OCI-LY7 (cell line): ENCODE measurements around the gene PRR5L. TPM values are rescaled to one million over a fixed set of nuclear protein-coding genes. Genes with fewer than 3 reads are reported as not detected.
"Not testable (repeated sequence)": the region's sequence is repeated elsewhere in the genome, so short reads cannot be mapped to it uniquely, and the experiment has no call there.

ENCODE experiments used
- BruUV-seq: library from RNA; stranded (reverse); fragments of 400-500 nt; replicated peaks from 2 replicates; lab custom pipeline; 2021; lab: Mats Ljungman, UMichigan
- CTCF ChIA-PET: fragments of 300-600 bp; sonication (Branson Sonifier 250); formaldehyde crosslinking; loops from one replicate; lab custom pipeline; 2022; ENCODE audit warnings: antibody characterized with exemption; ENCODE audit not compliant: unreplicated experiment; lab: Charles Lee
- POLR2A ChIA-PET: fragments of 300-600 bp; sonication (Branson Sonifier 250); formaldehyde crosslinking; loops from one replicate; lab custom pipeline; 2022; ENCODE audit warnings: antibody characterized with exemption; lab: Charles Lee
- DNase-seq: peaks from one replicate; pipeline ENCODE4 v3.0.0-alpha.2; 2015; ENCODE audit warnings: low spot score
- H2AFZ ChIP-seq: fragments of 200-600 bp; sonication (generic), shearing (Covaris generic); 2 replicates; pipeline ENCODE4 v1.6.1; 2014; ENCODE audit warnings: mild to moderate bottlenecking, antibody characterized with exemption, low read length, moderate library complexity
- H3K27ac ChIP-seq: fragments of 200-600 bp; sonication (generic); 2 replicates; pipeline ENCODE4 v1.5.1; 2014; ENCODE audit warnings: mixed run types, low read depth, mild to moderate bottlenecking, moderate library complexity, low read length, inconsistent platforms; ENCODE audit not compliant: poor library complexity, severe bottlenecking
- H3K36me3 ChIP-seq: fragments of 200-600 bp; sonication (generic); 2 replicates; pipeline ENCODE4 v1.6.1; 2014; ENCODE audit warnings: mild to moderate bottlenecking, antibody characterized with exemption, low read length, moderate library complexity, mixed read lengths; ENCODE audit not compliant: insufficient read depth
- H3K4me1 ChIP-seq: fragments of 200-600 bp; sonication (generic); 2 replicates; pipeline ENCODE4 v1.5.1; 2014; ENCODE audit warnings: mild to moderate bottlenecking, low read length; ENCODE audit not compliant: insufficient read depth, poor library complexity, severe bottlenecking
- H3K4me2 ChIP-seq: fragments of 200-600 bp; sonication (generic); 2 replicates; pipeline ENCODE4 v1.6.1; 2014; ENCODE audit warnings: mild to moderate bottlenecking, low read length
- H3K4me3 ChIP-seq: fragments of 200-600 bp; sonication (generic); 2 replicates; pipeline ENCODE4 v1.5.1; 2014; ENCODE audit warnings: mild to moderate bottlenecking, low read depth, low read length; ENCODE audit not compliant: poor library complexity, severe bottlenecking
- H3K79me2 ChIP-seq: fragments of 200-600 bp; sonication (generic); 2 replicates; pipeline ENCODE4 v1.6.1; 2016; ENCODE audit warnings: low read depth, mild to moderate bottlenecking, low read length, moderate library complexity, mixed read lengths; ENCODE audit not compliant: insufficient read depth
- H3K9me2 ChIP-seq: fragments of 200-600 bp; sonication (generic); 2 replicates; pipeline ENCODE4 v1.6.1; 2016; ENCODE audit warnings: mild to moderate bottlenecking, low read length, mixed read lengths; ENCODE audit not compliant: insufficient read depth
- H3K9me3 ChIP-seq: fragments of 200-600 bp; sonication (generic); 2 replicates; pipeline ENCODE4 v1.6.1; 2014; ENCODE audit warnings: mild to moderate bottlenecking, mixed run types, low read length, mixed read lengths
- H4K20me1 ChIP-seq: fragments of 200-600 bp; sonication (generic); 2 replicates; pipeline ENCODE4 v1.6.1; 2014; ENCODE audit warnings: mild to moderate bottlenecking, antibody characterized with exemption, low read length, moderate library complexity, mixed read lengths; ENCODE audit not compliant: insufficient read depth
- EZH2phosphoT487 ChIP-seq: fragments of 200-600 bp; sonication (generic); IDR thresholded peaks from 2 replicates; pipeline ENCODE4 v1.6.1; 2018; ENCODE audit warnings: low read depth, borderline replicate concordance, mild to moderate bottlenecking, mixed run types, antibody characterized with exemption, low read length, moderate library complexity, mixed read lengths
- intact Hi-C: fragments of 100-400 bp; cut with micrococcal nuclease; formaldehyde crosslinking; loops from one replicate; pipeline ENCODE4 v1.10.0; 2022; ENCODE audit not compliant: unreplicated experiment
- total RNA-seq, 2 experiments: library from RNA; depleted of rRNA in 1 of 2; stranded (reverse); fragments of >200 nt in 1 of 2; shearing (Covaris generic) in 1 of 2; gene quantifications; 2 replicates each; pipeline ENCODE4 v1.2.3, GENCODE V29; 2014 to 2022
- TF ChIP-seq, protein P1 (sequence below): fragments of 200-600 bp; sonication (generic); conservative IDR thresholded peaks from 2 replicates; pipeline ENCODE4 v1.5.1; 2014; ENCODE audit warnings: mild to moderate bottlenecking, antibody characterized with exemption, low read length, moderate library complexity, mixed read lengths

PRR5L gene
- total RNA-seq, 2 experiments from 2014 or later, result not detected

DNA sequence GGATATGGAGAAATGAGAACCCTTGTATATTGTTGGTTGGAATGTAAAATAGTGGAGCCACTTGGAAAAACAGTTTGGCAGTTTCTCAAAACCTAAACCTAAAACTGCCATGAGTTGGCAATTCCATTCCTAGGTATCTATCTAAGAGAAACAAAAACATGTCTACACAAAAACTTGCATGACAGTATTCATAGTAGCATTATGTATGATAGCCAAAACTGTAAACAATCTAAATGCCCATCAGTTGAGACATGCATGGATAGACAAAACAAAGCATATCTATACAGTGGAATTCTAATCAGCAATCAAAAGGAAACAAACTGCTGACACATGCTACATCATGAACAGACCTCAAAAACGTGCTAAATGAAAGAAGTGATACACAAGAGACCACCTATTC is 179.1 kb downstream of the PRR5L start:
- ChIA-PET CTCF (no interaction called here), POLR2A (interaction anchor here (1.2 kb wide), 1 partner anchor 12 kb away, joined by 5 read pairs; no protein-coding TSS in a partner anchor)
- TF ChIP-seq, protein P1, sequence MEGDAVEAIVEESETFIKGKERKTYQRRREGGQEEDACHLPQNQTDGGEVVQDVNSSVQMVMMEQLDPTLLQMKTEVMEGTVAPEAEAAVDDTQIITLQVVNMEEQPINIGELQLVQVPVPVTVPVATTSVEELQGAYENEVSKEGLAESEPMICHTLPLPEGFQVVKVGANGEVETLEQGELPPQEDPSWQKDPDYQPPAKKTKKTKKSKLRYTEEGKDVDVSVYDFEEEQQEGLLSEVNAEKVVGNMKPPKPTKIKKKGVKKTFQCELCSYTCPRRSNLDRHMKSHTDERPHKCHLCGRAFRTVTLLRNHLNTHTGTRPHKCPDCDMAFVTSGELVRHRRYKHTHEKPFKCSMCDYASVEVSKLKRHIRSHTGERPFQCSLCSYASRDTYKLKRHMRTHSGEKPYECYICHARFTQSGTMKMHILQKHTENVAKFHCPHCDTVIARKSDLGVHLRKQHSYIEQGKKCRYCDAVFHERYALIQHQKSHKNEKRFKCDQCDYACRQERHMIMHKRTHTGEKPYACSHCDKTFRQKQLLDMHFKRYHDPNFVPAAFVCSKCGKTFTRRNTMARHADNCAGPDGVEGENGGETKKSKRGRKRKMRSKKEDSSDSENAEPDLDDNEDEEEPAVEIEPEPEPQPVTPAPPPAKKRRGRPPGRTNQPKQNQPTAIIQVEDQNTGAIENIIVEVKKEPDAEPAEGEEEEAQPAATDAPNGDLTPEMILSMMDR, result no peak
- TF ChIP-seq EZH2phosphoT487, result no peak
- Histone ChIP-seq H3K4me2 (no peak overlapping the region), H3K4me3 (no peak overlapping the region), H3K36me3 (no peaks in the 10 kb centered on the region), H4K20me1 (no peaks in the 10 kb centered on the region), H3K27ac (no peak overlapping the region), H3K9me2 (no peaks in the 10 kb centered on the region), H2AFZ (no peak overlapping the region), H3K79me2 (no peaks in the 10 kb centered on the region), H3K4me1 (no peaks in the 10 kb centered on the region), H3K9me3 (no peaks in the 10 kb centered on the region)
- no peak for DNase-seq
- intact Hi-C loops, result no loop called here
- BruUV-seq, result no TSS peak

DNA sequence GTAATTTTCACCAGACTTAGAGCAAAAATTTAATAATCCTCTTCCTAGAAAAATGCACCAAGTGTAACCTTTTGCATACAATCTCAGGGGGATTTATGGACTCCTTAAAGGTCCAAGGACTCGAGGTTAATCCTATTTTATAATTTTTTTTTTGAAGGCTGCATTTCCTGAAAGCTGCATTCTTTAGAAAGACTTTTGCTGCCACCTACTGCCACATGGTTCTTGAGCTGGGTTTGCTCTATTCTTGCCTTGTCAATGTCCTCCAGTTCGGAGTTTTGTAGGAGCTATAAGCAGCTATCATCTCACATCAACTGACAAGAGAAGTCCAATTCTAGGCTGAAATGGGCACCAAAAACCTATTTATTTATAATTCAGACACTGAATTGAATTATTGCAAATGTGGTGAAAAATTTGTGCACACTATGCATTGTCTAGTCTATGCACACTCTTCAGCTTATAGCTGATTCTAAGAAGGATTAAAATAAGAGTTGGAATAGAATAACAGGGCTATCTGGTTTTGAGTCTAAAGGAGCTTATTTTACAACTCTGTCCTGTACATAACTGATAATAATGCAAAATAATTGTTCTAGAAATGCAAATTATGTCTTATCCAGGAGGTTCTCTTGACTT is 182.7 kb downstream of the PRR5L start:
- Histone ChIP-seq H3K9me3 (no peaks in the 10 kb centered on the region), H3K4me1 (no peaks in the 10 kb centered on the region), H3K79me2 (no peaks in the 10 kb centered on the region), H3K4me3 (no peak overlapping the region), H4K20me1 (no peaks in the 10 kb centered on the region), H3K4me2 (no peak overlapping the region), H2AFZ (no peak overlapping the region), H3K27ac (no peak overlapping the region), H3K9me2 (no peaks in the 10 kb centered on the region), H3K36me3 (peaks cover 2% of the 10 kb centered on the region)
- ChIA-PET CTCF (interaction anchor here (0.8 to 2.4 kb wide), 7 partner anchors 9 to 213 kb away, joined by 3 to 15 read pairs (median 4); no protein-coding TSS in a partner anchor), POLR2A (interaction anchor here (0.6 to 2.8 kb wide), 7 partner anchors 10 to 211 kb away, joined by 3 to 8 read pairs (median 6); no protein-coding TSS in a partner anchor)
- no TSS peak for BruUV-seq
- TF ChIP-seq, protein P1, result peak; percentile 86
- TF ChIP-seq EZH2phosphoT487, result no peak
- intact Hi-C loops, result loop anchor here (1.0 kb wide), 1 partner anchor 187 kb away; no protein-coding TSS in a partner anchor
- peak; percentile 62 for DNase-seq

DNA sequence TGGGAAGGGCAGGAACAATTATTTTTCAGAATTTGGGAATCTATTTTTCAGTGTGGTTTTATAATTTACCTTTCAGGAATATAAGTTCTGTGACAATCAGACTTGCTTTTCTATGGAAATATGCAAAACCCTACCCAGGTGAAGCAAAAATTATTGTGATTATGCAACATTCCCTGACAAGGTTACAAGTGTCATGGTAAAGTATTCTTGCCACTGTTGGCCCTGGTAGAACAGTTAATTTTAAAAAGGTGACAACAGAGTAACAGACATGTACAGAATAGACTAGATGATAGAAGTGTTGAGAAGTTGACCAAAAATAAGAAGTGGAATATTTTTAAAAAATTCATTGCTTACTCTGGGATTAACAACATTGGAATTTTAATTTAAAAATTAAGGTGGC is 184.7 kb downstream of the PRR5L start:
- intact Hi-C loops, result no loop called here
- H3K4me2 ChIP-seq, result no peak overlapping the region
- H3K4me3 ChIP-seq, result no peak overlapping the region
- H2AFZ ChIP-seq, result no peak overlapping the region
- TF ChIP-seq EZH2phosphoT487, result no peak
- TF ChIP-seq, protein P1, result no peak
- CTCF ChIA-PET, result no interaction called here
- H3K9me3 ChIP-seq, result no peaks in the 10 kb centered on the region
- H3K79me2 ChIP-seq, result no peaks in the 10 kb centered on the region
- no peaks in the 10 kb centered on the region for H3K4me1 ChIP-seq
- no TSS peak for BruUV-seq
- peaks cover 19% of the 10 kb centered on the region for H3K36me3 ChIP-seq
- no peak overlapping the region for H3K27ac ChIP-seq
- no peaks in the 10 kb centered on the region for H4K20me1 ChIP-seq
- H3K9me2 ChIP-seq, result no peaks in the 10 kb centered on the region
- no peak for DNase-seq
- POLR2A ChIA-PET, result no interaction called here

DNA sequence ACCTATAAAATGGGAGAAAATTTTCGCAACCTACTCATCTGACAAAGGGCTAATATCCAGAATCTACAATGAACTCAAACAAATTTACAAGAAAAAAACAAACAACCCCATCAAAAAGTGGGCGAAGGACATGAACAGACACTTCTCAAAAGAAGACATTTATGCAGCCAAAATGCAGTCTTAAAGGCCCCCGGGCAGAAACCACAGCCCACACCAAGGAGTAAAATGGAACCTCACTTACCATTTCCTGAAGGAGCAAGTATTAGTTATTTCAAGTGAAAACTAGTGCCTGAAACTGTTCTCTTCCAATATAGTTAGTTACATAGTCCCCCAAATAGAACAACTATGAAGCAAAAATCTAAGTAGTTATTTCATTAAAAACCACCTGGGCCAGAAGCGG is 187.0 kb downstream of the PRR5L start:
- BruUV-seq, H3K4me2 ChIP-seq, H3K27ac ChIP-seq, H3K9me2 ChIP-seq, intact Hi-C loops, H3K9me3 ChIP-seq, H3K4me3 ChIP-seq, H4K20me1 ChIP-seq, H3K79me2 ChIP-seq, DNase-seq, H2AFZ ChIP-seq, CTCF ChIA-PET, POLR2A ChIA-PET: not testable (repeated sequence)
- Histone ChIP-seq H3K36me3 (peaks cover 36% of the 10 kb centered on the region), H3K4me1 (peaks cover 12% of the 10 kb centered on the region)
